ENCODE measurements around the gene GCM1.

The GCM1 gene

DNA sequence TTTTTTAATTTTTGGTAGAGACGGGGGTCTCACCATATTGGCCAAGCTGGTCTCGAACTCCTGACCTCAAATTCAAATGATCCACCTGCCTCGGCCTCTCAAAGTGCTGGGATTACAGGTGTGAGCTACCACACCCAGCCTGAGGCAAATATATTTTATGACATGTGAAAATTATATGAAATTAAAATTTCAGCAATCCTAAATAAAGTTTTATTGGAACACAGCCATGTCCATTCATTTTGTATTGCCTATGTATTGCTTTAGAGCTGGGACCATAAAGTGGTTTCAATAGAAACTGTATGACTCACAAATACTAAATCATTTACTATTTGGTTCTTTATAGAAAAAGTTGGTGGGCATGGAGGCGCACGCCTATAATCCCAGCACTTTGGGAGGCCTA is 32.0 kb upstream of the GCM1 start:
- Histone ChIP-seq H3K27ac (ENCODE audit: extremely low read depth, low read depth, low read length) (no peak overlapping the region), H3K4me1 (ENCODE audit: control insufficient read depth, insufficient read depth, low read length) (peaks cover 5% of the 10 kb centered on the region; the same call in 1 of the 2 replicates), H3K9me3 (ENCODE audit: control insufficient read depth, insufficient read depth, low read depth, low read length) (no peaks in the 10 kb centered on the region), H3K36me3 (ENCODE audit: control insufficient read depth in 2 of 2, insufficient read depth in 1 of 2, low read length in 2 of 2) (no peaks in the 10 kb centered on the region), H3K4me3 (ENCODE audit: low read depth, low read length) (no peak overlapping the region)
- ChIA-PET POLR2A (interaction anchor here (0.5 kb wide), 1 partner anchor 357 kb away, joined by 4 read pairs; no protein-coding TSS in a partner anchor), CTCF (interaction anchor here (0.7 to 1.0 kb wide), 3 partner anchors 8 to 107 kb away, joined by 3 to 4 read pairs (median 3); no protein-coding TSS in a partner anchor)
- no peak for TF ChIP-seq ZNF10 (tag by site-specific recombination; IDR thresholded peaks at IDR 0.05)
- no peak for TF ChIP-seq ZNF596 (tag by site-specific recombination; IDR thresholded peaks at IDR 0.05)
- TF ChIP-seq ZNF366 (tag by site-specific recombination; conservative IDR thresholded peaks at IDR 0.05), result no peak
- no peak for TF ChIP-seq ZNF530 (tag by site-specific recombination; IDR thresholded peaks at IDR 0.05; ENCODE audit: low read depth)
- no peak for TF ChIP-seq HOXC10 (CRISPR knock-in tag; IDR thresholded peaks at IDR 0.05)
- TF ChIP-seq ZNF544 (tag by site-specific recombination; IDR thresholded peaks at IDR 0.05), result no peak
- TF ChIP-seq, protein P1, sequence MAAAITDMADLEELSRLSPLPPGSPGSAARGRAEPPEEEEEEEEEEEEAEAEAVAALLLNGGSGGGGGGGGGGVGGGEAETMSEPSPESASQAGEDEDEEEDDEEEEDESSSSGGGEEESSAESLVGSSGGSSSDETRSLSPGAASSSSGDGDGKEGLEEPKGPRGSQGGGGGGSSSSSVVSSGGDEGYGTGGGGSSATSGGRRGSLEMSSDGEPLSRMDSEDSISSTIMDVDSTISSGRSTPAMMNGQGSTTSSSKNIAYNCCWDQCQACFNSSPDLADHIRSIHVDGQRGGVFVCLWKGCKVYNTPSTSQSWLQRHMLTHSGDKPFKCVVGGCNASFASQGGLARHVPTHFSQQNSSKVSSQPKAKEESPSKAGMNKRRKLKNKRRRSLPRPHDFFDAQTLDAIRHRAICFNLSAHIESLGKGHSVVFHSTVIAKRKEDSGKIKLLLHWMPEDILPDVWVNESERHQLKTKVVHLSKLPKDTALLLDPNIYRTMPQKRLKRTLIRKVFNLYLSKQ (tag by site-specific recombination; IDR thresholded peaks at IDR 0.05; ENCODE audit: borderline replicate concordance), result no peak
- TF ChIP-seq SCRT1 (tag by site-specific recombination; IDR thresholded peaks at IDR 0.05; ENCODE audit: borderline replicate concordance), result no peak
- no peak for TF ChIP-seq TSHZ1 (tag by site-specific recombination; IDR thresholded peaks at IDR 0.05; ENCODE audit: borderline replicate concordance)
- TF ChIP-seq GLI4 (tag by site-specific recombination; IDR thresholded peaks at IDR 0.05), result no peak
- TF ChIP-seq, protein P2, sequence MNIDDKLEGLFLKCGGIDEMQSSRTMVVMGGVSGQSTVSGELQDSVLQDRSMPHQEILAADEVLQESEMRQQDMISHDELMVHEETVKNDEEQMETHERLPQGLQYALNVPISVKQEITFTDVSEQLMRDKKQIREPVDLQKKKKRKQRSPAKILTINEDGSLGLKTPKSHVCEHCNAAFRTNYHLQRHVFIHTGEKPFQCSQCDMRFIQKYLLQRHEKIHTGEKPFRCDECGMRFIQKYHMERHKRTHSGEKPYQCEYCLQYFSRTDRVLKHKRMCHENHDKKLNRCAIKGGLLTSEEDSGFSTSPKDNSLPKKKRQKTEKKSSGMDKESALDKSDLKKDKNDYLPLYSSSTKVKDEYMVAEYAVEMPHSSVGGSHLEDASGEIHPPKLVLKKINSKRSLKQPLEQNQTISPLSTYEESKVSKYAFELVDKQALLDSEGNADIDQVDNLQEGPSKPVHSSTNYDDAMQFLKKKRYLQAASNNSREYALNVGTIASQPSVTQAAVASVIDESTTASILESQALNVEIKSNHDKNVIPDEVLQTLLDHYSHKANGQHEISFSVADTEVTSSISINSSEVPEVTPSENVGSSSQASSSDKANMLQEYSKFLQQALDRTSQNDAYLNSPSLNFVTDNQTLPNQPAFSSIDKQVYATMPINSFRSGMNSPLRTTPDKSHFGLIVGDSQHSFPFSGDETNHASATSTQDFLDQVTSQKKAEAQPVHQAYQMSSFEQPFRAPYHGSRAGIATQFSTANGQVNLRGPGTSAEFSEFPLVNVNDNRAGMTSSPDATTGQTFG (tag by site-specific recombination; IDR thresholded peaks at IDR 0.05; ENCODE audit: borderline replicate concordance), result no peak
- TF ChIP-seq, protein P3, sequence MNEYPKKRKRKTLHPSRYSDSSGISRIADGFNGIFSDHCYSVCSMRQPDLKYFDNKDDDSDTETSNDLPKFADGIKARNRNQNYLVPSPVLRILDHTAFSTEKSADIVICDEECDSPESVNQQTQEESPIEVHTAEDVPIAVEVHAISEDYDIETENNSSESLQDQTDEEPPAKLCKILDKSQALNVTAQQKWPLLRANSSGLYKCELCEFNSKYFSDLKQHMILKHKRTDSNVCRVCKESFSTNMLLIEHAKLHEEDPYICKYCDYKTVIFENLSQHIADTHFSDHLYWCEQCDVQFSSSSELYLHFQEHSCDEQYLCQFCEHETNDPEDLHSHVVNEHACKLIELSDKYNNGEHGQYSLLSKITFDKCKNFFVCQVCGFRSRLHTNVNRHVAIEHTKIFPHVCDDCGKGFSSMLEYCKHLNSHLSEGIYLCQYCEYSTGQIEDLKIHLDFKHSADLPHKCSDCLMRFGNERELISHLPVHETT (tag by site-specific recombination; IDR thresholded peaks at IDR 0.05), result no peak
- no peak for TF ChIP-seq ZNF18 (tag by site-specific recombination; IDR thresholded peaks at IDR 0.05)
- TF ChIP-seq OVOL3 (tag by site-specific recombination; IDR thresholded peaks at IDR 0.05), result no peak
- TF ChIP-seq ZNF248 (tag by site-specific recombination; IDR thresholded peaks at IDR 0.05), result no peak

All from HEK293 (cell line).